22Rv1 (cell line): ENCODE results near the gene AKT1S1.

Experiments
- H3K27ac ChIP-seq: fragments of 450-650 bp; 2 replicates; pipeline ENCODE4 v1.5.1; 2017
- ZFX ChIP-seq: fragments of 450-650 bp; IDR thresholded peaks from 2 replicates; pipeline ENCODE4 v1.6.1; 2017; ENCODE audit warnings: antibody characterized with exemption, borderline replicate concordance
- TF ChIP-seq, protein P1 (sequence below): fragments of 450-650 bp; IDR thresholded peaks from 2 replicates; pipeline ENCODE4 v1.5.1; 2017; ENCODE audit warnings: mild to moderate bottlenecking

Gene AKT1S1

DNA sequence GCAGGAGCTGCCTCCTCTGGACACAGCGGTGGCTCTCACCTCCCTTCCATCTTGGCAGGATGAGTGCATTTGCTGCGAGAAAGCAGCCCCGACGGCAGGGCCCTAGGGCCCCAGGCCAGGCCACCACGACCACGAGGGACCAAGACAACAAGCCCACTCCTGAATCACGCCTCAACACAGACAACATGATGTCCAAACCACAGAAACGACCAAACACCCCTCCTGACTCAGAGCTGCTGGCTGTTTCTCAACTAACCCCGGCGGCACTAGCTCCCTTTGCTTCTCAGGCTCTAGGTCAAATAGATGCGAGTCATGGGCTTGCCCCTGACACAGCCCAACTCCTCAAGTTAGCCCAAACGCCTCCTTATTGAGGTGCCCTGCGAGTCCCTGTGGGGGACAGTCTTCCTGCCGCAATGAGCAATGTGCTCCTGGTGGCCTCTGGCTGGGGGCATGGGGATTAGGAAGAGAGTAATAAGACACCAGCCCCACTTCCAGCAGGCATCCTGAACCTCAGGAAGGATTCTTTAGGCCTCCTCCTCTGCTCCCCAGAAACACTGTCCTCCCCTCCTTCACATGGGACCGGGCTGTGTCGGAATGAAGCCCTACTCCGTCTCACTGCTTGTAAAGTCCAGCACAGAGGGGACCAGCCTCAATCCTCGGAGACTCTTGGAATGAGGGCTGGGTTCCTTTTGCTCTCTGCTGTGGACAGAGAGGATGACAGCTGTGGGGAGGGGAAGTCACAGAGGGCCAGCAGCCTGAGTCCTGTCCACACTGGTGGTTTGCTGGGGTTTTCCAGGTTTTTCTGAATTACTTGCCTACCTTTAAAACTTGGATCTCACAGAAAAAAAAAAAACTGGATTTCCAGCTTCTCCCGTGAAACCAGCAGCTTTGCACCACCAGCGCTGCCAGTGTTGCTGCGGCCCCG lies 45.0 kb upstream of the AKT1S1 start:
- no peak for TF ChIP-seq ZFX
- TF ChIP-seq, protein P1, sequence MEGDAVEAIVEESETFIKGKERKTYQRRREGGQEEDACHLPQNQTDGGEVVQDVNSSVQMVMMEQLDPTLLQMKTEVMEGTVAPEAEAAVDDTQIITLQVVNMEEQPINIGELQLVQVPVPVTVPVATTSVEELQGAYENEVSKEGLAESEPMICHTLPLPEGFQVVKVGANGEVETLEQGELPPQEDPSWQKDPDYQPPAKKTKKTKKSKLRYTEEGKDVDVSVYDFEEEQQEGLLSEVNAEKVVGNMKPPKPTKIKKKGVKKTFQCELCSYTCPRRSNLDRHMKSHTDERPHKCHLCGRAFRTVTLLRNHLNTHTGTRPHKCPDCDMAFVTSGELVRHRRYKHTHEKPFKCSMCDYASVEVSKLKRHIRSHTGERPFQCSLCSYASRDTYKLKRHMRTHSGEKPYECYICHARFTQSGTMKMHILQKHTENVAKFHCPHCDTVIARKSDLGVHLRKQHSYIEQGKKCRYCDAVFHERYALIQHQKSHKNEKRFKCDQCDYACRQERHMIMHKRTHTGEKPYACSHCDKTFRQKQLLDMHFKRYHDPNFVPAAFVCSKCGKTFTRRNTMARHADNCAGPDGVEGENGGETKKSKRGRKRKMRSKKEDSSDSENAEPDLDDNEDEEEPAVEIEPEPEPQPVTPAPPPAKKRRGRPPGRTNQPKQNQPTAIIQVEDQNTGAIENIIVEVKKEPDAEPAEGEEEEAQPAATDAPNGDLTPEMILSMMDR, result no peak
- H3K27ac ChIP-seq, result no peak overlapping the region

DNA sequence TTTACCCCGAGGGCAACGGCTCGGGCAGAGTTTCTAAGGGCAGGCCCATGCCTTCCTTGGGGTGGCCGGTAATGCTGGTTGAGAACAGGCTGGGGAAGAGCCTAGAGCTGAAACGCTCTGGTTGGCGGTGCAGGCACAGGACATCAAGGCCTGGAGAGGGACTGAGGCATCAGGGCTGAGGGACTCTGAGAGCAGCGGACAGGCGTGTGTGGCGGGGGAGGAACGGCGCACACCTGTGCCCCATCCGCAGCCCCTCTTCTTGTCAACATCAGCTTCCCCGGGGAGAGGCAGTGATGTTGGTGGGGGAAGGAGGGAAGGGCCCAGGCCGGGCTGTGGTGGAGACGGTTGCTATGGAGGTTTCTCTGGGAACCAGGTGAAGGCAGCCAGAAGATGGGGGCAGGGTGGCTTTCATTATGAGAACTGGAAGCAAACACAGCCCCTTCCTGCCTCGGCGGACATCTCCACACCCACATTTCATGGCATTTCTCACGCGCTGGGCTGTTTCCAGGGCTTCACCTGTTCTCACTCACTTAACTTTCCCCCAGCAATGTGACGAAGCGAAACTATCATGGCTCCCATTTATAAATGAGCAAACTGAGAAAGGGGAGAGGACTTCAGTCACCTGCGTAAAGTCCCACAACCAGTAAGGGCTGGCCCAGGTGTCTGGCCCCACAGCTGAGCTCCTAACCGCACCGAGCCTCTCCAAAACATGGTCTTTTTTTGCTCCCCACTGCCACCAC lies 43.6 kb upstream of the AKT1S1 start:
- no peak overlapping the region for H3K27ac ChIP-seq
- TF ChIP-seq, protein P1, result no peak
- no peak for TF ChIP-seq ZFX

DNA sequence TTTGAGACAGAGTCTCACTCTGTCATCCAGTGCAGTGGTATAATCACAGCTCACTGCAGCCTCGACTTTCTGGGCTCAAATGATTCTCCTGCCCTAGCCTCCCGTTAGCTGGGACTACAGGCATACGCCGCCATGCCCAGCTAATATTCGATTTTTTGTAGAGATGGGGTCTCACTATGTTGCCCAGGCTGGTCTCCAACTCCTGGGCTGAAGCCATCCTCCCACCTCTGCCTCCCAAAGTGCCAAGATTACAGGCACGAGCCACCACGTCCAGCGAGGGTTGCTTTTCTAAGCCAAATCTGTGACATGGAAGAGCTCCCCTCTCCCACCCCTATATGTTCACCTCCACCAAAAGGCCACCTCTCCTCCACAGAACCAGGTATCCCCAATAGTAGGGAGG lies 40.9 kb upstream of the AKT1S1 start:
- no peak for TF ChIP-seq ZFX
- TF ChIP-seq, protein P1, result no peak
- H3K27ac ChIP-seq, result no peak overlapping the region

DNA sequence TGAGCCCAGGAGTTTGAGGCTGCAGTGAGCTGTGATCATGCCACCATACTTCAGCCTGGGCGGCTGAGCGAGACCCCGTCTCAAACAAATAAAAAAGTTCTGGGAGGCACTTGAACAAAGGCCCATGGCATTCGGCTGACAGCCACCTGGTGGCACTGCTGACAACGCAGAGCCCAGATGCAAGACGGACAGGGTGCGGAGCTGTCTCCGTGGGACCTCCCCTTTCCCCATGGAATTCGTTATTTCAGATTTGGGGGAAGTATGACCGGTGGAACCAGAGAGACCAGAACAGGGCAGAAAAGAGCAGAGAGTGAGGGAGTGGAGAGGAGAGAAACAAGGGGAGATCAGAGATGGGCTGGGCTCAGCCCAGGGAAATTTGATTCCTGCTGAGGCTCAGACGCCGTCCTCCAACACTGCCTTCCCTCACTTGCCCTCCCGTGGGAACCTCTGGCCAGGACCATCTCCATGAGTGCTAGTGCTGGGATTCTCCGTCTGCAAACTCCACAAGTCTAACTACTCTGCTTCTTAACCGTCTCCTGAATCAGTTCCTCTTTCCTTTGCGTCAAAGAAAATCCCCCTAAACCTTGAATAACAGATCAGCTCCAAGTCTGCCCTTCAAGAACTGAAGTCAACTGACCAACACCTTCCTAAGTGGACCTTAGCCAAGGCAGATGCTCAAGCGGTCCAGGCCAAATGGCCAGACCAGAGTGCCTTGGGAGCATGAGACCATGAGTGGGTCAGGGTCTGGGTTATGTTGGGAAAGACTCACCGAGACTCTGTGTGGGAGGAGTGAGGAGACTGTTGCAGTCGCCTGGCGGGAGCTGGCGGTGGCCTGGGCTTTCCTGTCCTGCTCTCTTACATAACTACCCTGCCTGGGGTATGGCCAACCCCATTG lies 39.9 kb upstream of the AKT1S1 start:
- H3K27ac ChIP-seq, result no peak overlapping the region
- TF ChIP-seq, protein P1, result peak; percentile 14; the same call in 1 of the 2 replicates
- no peak for TF ChIP-seq ZFX

DNA sequence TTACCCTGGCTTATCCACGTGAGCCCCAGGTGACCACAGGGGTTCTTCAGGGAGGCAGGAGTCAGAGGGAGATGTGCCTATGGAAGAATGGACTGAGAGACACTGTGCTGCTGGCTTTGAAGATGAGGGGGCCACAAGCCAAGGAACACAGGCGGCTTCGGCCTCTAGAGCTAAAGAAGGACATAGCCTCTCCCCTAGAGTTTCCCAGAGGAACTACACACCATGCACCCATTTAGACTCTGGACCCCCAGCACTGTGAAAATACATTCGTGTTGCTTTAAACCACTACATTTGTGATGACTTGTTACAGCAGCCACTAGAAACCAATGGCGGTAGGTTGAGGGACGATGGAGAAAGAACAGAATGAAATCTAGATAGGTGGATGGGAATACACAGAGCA lies 38.1 kb upstream of the AKT1S1 start:
- H3K27ac ChIP-seq, result no peak overlapping the region
- TF ChIP-seq ZFX, result no peak
- TF ChIP-seq, protein P1, result peak; percentile 5; the same call in 1 of the 2 replicates

DNA sequence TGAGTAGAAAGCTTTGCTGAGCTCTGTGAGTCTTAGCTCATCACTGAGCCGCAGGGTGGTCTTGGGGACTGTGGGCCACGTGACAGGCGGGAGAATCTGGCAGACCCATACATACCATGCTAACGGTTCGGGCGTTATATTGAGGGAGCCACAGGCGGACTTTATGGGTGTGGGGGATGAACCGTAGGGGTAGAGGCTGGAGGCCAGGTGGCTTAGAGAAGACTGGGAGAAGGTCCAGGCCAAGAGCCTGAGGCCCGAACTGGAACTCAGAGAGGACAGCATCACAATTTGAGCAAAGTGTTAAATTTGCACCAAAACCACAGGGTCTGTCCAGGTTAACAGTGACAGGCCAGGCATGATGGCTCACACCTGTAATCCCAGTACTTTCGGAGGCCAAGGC lies 36.6 kb upstream of the AKT1S1 start:
- no peak overlapping the region for H3K27ac ChIP-seq
- TF ChIP-seq ZFX, result no peak
- TF ChIP-seq, protein P1, result no peak
